NT2/D1 (cell line): ENCODE data around the gene STAB1.

Experiments used
- SUZ12 ChIP-seq: IDR thresholded peaks from 2 replicates; pipeline ENCODE4 v1.6.1; 2011; ENCODE audit not compliant: insufficient read length, insufficient read depth; ENCODE audit errors: extremely low read depth
- YY1 ChIP-seq: IDR thresholded peaks from 2 replicates; pipeline ENCODE4 v1.6.1; 2011; ENCODE audit not compliant: insufficient read length, insufficient read depth
- ZNF274 ChIP-seq: IDR thresholded peaks from 2 replicates; pipeline ENCODE4 v1.6.1; 2011; ENCODE audit warnings: mild to moderate bottlenecking, low read depth, low read length

DNA sequence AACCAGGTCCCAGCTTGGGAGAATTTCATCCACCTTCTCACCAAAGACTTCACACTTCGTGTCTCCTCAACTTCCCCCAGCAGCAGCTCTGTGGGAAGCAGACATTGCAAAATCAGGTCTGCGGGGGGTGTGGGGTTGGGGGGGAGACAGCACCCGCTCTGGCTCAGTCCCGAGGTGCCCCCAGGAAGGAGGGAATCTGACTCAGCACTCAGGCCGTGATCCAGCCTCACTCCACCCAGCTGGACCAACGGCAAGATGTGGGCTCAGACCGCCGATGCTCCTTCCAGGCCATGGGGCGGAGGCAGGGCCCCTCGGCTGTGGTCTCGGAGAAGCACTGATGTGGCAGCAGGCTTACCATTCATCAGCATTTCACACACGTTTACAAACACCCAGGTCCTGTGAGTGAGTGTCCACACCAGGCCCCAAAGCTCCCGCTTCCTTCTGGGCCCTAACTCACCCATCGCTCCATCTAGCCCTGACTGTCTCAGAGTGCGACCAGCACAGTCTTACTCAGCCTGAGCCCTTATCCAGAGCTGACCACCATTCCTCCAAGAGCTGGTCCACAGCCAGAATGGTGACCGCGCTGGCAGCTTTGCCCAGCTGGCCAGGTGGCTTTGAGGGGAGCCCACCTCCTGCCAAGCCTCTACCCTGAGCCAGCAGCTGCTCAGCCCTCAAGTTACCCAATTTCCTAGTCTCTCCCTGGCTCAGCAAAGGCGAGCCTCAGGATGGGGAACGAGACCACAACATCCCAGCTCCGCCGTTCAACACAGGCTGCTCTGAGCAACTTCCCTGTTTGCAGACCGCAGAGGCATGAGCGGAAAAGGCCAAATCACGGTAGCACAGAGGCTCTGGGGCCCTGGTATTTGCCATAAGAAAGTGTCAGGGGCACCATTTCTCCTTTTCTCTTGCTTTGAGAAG is 3.3 kb downstream of the STAB1 start:
- TF ChIP-seq YY1 (no peak), ZNF274 (no peak), SUZ12 (no peak)
